PC-3 (cell line): ENCODE results near the gene MYH14. TPM values are rescaled to one million over a fixed set of nuclear protein-coding genes. Genes with fewer than 3 reads are reported as not detected.
A peak's percentile ranks its signal among the peaks of the same experiment; 100 is the strongest.

Experiments used
- ATAC-seq: fragments of 200-7000 bp; cut with Tn5 transposase; 2 replicates; pipeline ENCODE4 v1.9.1; 2020; ENCODE audit warnings: mild to moderate bottlenecking, moderate library complexity
- BruUV-seq: library from RNA; stranded (reverse); fragments of 400-500 nt; replicated peaks from 2 replicates; lab custom pipeline; 2021; lab: Mats Ljungman, UMichigan
- CTCF ChIA-PET: fragments of 300-600 bp; sonication (Branson Sonifier 250); formaldehyde crosslinking; loops from one replicate; lab custom pipeline; 2022; ENCODE audit warnings: antibody characterized with exemption; lab: Charles Lee
- POLR2A ChIA-PET: fragments of 300-600 bp; sonication (Branson Sonifier 250); formaldehyde crosslinking; loops from one replicate; lab custom pipeline; 2022; ENCODE audit warnings: antibody characterized with exemption; ENCODE audit not compliant: unreplicated experiment; lab: Charles Lee
- DNase-seq: peaks from one replicate; pipeline ENCODE4 v3.0.0-alpha.2; 2015
- H2AFZ ChIP-seq: fragments of 300-600 bp; sonication (generic); 2 replicates; pipeline ENCODE4 v1.6.0; 2016; ENCODE audit warnings: antibody characterized with exemption, low read length
- H3F3A ChIP-seq: fragments of 300-600 bp; sonication (generic); one replicate; pipeline ENCODE4 v1.6.0; 2017; ENCODE audit warnings: antibody characterized with exemption, low read length, control low read depth, mild to moderate bottlenecking; ENCODE audit not compliant: unreplicated experiment
- H3K27ac ChIP-seq: fragments of 300-600 bp; sonication (generic); 2 replicates; pipeline ENCODE4 v1.5.1; 2016; ENCODE audit warnings: mild to moderate bottlenecking, low read length
- H3K27me3 ChIP-seq: fragments of 300-600 bp; sonication (generic); 2 replicates; pipeline ENCODE4 v1.6.1; 2016; ENCODE audit warnings: low read length, mixed read lengths
- H3K36me3 ChIP-seq: fragments of 300-600 bp; sonication (generic); 2 replicates; pipeline ENCODE4 v1.6.1; 2016; ENCODE audit warnings: low read depth, mixed run types, low read length, mixed read lengths
- H3K4me1 ChIP-seq: fragments of 300-600 bp; sonication (generic); 2 replicates; pipeline ENCODE4 v1.5.1; 2016; ENCODE audit warnings: low read length; ENCODE audit not compliant: insufficient read depth
- H3K4me2 ChIP-seq: fragments of 300-600 bp; sonication (generic); 2 replicates; pipeline ENCODE4 v1.6.0; 2016; ENCODE audit warnings: low read length
- H3K4me3 ChIP-seq: fragments of 300-600 bp; sonication (generic); 2 replicates; pipeline ENCODE4 v1.5.1; 2016; ENCODE audit warnings: mild to moderate bottlenecking, low read length, mixed read lengths
- H3K79me2 ChIP-seq: fragments of 300-600 bp; sonication (generic); 2 replicates; pipeline ENCODE4 v1.6.1; 2017; ENCODE audit warnings: low read length, mixed read lengths
- H3K9ac ChIP-seq: fragments of 300-600 bp; sonication (generic); 2 replicates; pipeline ENCODE4 v1.6.0; 2016; ENCODE audit warnings: mild to moderate bottlenecking, low read length
- H3K9me2 ChIP-seq: fragments of 300-600 bp; sonication (generic); replicated peaks from 2 replicates; pipeline ENCODE4 v1.6.1; 2016; ENCODE audit warnings: mixed run types, low read length, mixed read lengths
- H3K9me3 ChIP-seq: fragments of 300-600 bp; sonication (generic); 2 replicates; pipeline ENCODE4 v1.6.1; 2016; ENCODE audit warnings: low read length, mixed read lengths
- H4K20me1 ChIP-seq: fragments of 300-600 bp; sonication (generic); 2 replicates; pipeline ENCODE4 v1.6.1; 2016; ENCODE audit warnings: low read length, mixed read lengths
- EZH2 ChIP-seq: fragments of 300-600 bp; sonication (generic); IDR thresholded peaks from one replicate; pipeline ENCODE4 v1.6.1; 2017; ENCODE audit warnings: antibody characterized with exemption, mild to moderate bottlenecking, low read length; ENCODE audit not compliant: unreplicated experiment
- EZH2phosphoT487 ChIP-seq: fragments of 300-600 bp; sonication (generic); IDR thresholded peaks from 2 replicates; pipeline ENCODE4 v1.6.1; 2018; ENCODE audit warnings: mild to moderate bottlenecking, antibody characterized with exemption, low read length, borderline replicate concordance
- intact Hi-C: fragments of 100-400 bp; cut with micrococcal nuclease; formaldehyde crosslinking; loops from 2 replicates; pipeline ENCODE4 v1.9.0; 2023
- total RNA-seq: library from RNA; depleted of rRNA; stranded (reverse); fragments of >200 nt; gene quantifications from 2 replicates; pipeline ENCODE4 v1.2.3, GENCODE V29; 2014
- TF ChIP-seq, protein P1 (sequence below): fragments of 300-600 bp; sonication (generic); conservative IDR thresholded peaks from 2 replicates; pipeline ENCODE4 v1.5.1; 2017; ENCODE audit warnings: antibody characterized with exemption, low read depth, mild to moderate bottlenecking, low read length

Gene MYH14
- total RNA-seq, 1 experiment from 2014 or later = 20.2 TPM

- CTCF ChIA-PET = interaction anchor here (0.6 to 1.2 kb wide), 9 partner anchors 8 to 117 kb away, joined by 4 to 35 read pairs (median 4); partner anchors contain the start of genes KCNC3 and MYH14
- peak; percentile 72 for DNase-seq
- H3K4me2 ChIP-seq = no peak overlapping the region
- no peak overlapping the region for H3K9ac ChIP-seq
- POLR2A ChIA-PET = interaction anchor here (0.5 kb wide), 1 partner anchor 76 kb away, joined by 5 read pairs; no protein-coding TSS in a partner anchor
- H3K4me1 ChIP-seq = no peaks in the 10 kb centered on the region
- H3K4me3 ChIP-seq = no peak overlapping the region
- no peaks in the 10 kb centered on the region for H3K9me2 ChIP-seq
- TF ChIP-seq EZH2 (no peak), EZH2phosphoT487 (no peak)
- TF ChIP-seq, protein P1, sequence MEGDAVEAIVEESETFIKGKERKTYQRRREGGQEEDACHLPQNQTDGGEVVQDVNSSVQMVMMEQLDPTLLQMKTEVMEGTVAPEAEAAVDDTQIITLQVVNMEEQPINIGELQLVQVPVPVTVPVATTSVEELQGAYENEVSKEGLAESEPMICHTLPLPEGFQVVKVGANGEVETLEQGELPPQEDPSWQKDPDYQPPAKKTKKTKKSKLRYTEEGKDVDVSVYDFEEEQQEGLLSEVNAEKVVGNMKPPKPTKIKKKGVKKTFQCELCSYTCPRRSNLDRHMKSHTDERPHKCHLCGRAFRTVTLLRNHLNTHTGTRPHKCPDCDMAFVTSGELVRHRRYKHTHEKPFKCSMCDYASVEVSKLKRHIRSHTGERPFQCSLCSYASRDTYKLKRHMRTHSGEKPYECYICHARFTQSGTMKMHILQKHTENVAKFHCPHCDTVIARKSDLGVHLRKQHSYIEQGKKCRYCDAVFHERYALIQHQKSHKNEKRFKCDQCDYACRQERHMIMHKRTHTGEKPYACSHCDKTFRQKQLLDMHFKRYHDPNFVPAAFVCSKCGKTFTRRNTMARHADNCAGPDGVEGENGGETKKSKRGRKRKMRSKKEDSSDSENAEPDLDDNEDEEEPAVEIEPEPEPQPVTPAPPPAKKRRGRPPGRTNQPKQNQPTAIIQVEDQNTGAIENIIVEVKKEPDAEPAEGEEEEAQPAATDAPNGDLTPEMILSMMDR = peak; percentile 94
- no peaks in the 10 kb centered on the region for H3K9me3 ChIP-seq
- peak; percentile 87 for ATAC-seq
- no peaks in the 10 kb centered on the region for H3F3A ChIP-seq
- peaks cover 21% of the 10 kb centered on the region for H3K36me3 ChIP-seq
- BruUV-seq = no TSS peak
- no peak overlapping the region for H2AFZ ChIP-seq
- H3K27ac ChIP-seq = no peak overlapping the region
- intact Hi-C loops = loop anchor here (1.0 to 5.0 kb wide), 3 partner anchors 50 to 105 kb away; partner anchors contain the start of gene KCNC3
- H4K20me1 ChIP-seq = no peaks in the 10 kb centered on the region
- no peaks in the 10 kb centered on the region for H3K79me2 ChIP-seq
- H3K27me3 ChIP-seq = no peaks in the 10 kb centered on the region
Measured at GRCh38 chr19:50252111-50252886, 48.9 kb downstream of the MYH14 start.

DNA sequence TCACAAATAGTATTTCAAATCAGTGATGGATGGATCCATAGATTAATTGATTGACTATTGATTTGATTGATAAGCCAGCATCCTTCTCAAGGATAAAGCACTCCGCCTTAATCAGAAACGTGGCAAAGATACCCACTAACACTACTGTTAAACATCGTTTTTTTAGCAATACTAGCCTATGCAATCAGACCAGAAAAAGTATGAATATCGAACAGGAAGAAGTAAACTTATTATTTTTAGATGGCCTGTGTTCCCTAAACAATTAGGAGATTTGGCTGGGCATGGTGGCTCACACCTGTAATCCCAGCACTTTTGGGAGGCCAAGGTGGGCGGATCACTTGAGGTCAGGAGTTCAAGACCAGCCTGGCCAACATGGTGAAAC, 49.5 kb downstream of the MYH14 start:
- H3K36me3 ChIP-seq = peaks cover 21% of the 10 kb centered on the region
- no peak overlapping the region for H3K4me2 ChIP-seq
- no peak overlapping the region for H2AFZ ChIP-seq
- H3K4me3 ChIP-seq = no peak overlapping the region
- no peaks in the 10 kb centered on the region for H3F3A ChIP-seq
- H3K27ac ChIP-seq = no peak overlapping the region
- H3K9ac ChIP-seq = no peak overlapping the region
- TF ChIP-seq, protein P1 = no peak
- TF ChIP-seq EZH2 (no peak), EZH2phosphoT487 (no peak)
- ATAC-seq (no peak), DNase-seq (no peak)
- intact Hi-C loops = loop anchor here (1.0 to 5.0 kb wide), 3 partner anchors 49 to 104 kb away; partner anchors contain the start of gene KCNC3
- no peaks in the 10 kb centered on the region for H3K27me3 ChIP-seq
- H3K79me2 ChIP-seq = no peaks in the 10 kb centered on the region
- CTCF ChIA-PET = interaction anchor here (0.6 to 1.2 kb wide), 9 partner anchors 9 to 116 kb away, joined by 4 to 35 read pairs (median 4); partner anchors contain the start of genes KCNC3 and MYH14
- no peaks in the 10 kb centered on the region for H3K9me2 ChIP-seq
- H3K4me1 ChIP-seq = no peaks in the 10 kb centered on the region
- H4K20me1 ChIP-seq = no peaks in the 10 kb centered on the region
- POLR2A ChIA-PET = interaction anchor here (0.5 kb wide), 1 partner anchor 76 kb away, joined by 5 read pairs; no protein-coding TSS in a partner anchor
- BruUV-seq = no TSS peak
- H3K9me3 ChIP-seq = no peaks in the 10 kb centered on the region
